Measurements from ENCODE around the gene ARHGAP32.

- TF ChIP-seq CTCF (IDR thresholded peaks at IDR 0.05) (no peak), POLR2A (IDR thresholded peaks at IDR 0.05) (no peak)
Observed at GRCh38 chr11:129021295-129021694, 170.8 kb downstream of the ARHGAP32 start.

Measured in lower leg skin (tissue), 3 donors.